NT2/D1 (cell line): Measurements from ENCODE around the gene FGFBP1.

ENCODE experiments used
- DNase-seq: peaks from one replicate; pipeline ENCODE4 v3.0.0-alpha.2; 2011; ENCODE audit warnings: low read depth, low spot score
- H3K27me3 ChIP-seq: 2 replicates; pipeline ENCODE4 v1.6.0; 2011; ENCODE audit warnings: mild to moderate bottlenecking; ENCODE audit not compliant: insufficient read length, insufficient read depth
- H3K36me3 ChIP-seq: 2 replicates; pipeline ENCODE4 v1.6.1; 2011; ENCODE audit warnings: mild to moderate bottlenecking, low read length, mixed read lengths; ENCODE audit not compliant: insufficient read depth, insufficient read length
- H3K4me1 ChIP-seq: 2 replicates; pipeline ENCODE4 v1.5.1; 2011; ENCODE audit not compliant: insufficient read depth, insufficient read length
- H3K4me3 ChIP-seq: 2 replicates; pipeline ENCODE4 v1.5.1; 2011; ENCODE audit warnings: low read depth; ENCODE audit not compliant: insufficient read length
- H3K9ac ChIP-seq: 2 replicates; pipeline ENCODE4 v1.6.0; 2011; ENCODE audit warnings: low read depth; ENCODE audit not compliant: insufficient read length
- H3K9me3 ChIP-seq: 2 replicates; pipeline ENCODE4 v1.5.1; 2011; ENCODE audit warnings: mild to moderate bottlenecking, low read length; ENCODE audit not compliant: insufficient read depth
- SUZ12 ChIP-seq: IDR thresholded peaks from 2 replicates; pipeline ENCODE4 v1.6.1; 2011; ENCODE audit not compliant: insufficient read length, insufficient read depth; ENCODE audit errors: extremely low read depth
- YY1 ChIP-seq: IDR thresholded peaks from 2 replicates; pipeline ENCODE4 v1.6.1; 2011; ENCODE audit not compliant: insufficient read length, insufficient read depth
- ZNF274 ChIP-seq: IDR thresholded peaks from 2 replicates; pipeline ENCODE4 v1.6.1; 2011; ENCODE audit warnings: mild to moderate bottlenecking, low read depth, low read length

Gene FGFBP1

GRCh38 chr4:15907430-15907829 is 31.1 kb downstream of the FGFBP1 start:
- H3K9me3 ChIP-seq: peaks cover 7% of the 10 kb centered on the region; the same call in 1 of the 2 replicates
- H3K4me1 ChIP-seq: no peaks in the 10 kb centered on the region
- H3K36me3 ChIP-seq: no peaks in the 10 kb centered on the region
- TF ChIP-seq ZNF274: no peak
- TF ChIP-seq YY1: no peak
- no peak for TF ChIP-seq SUZ12
- no peak overlapping the region for H3K4me3 ChIP-seq
- no peaks in the 10 kb centered on the region for H3K27me3 ChIP-seq
- no peak for DNase-seq
- H3K9ac ChIP-seq: no peak overlapping the region

- Histone ChIP-seq H3K27me3 (no peaks in the 10 kb centered on the region), H3K9ac (no peak overlapping the region), H3K9me3 (peaks cover 7% of the 10 kb centered on the region; the same call in 1 of the 2 replicates), H3K36me3 (no peaks in the 10 kb centered on the region), H3K4me1 (no peaks in the 10 kb centered on the region), H3K4me3 (no peak overlapping the region)
- TF ChIP-seq SUZ12 (no peak), YY1 (no peak), ZNF274 (no peak)
- DNase-seq: no peak
These were observed 32.5 kb downstream of the FGFBP1 start for GRCh38 chr4:15906020-15906443.

- Histone ChIP-seq H3K36me3 (no peaks in the 10 kb centered on the region), H3K27me3 (no peaks in the 10 kb centered on the region), H3K4me1 (no peaks in the 10 kb centered on the region), H3K4me3 (no peak overlapping the region), H3K9ac (no peak overlapping the region), H3K9me3 (peaks cover 7% of the 10 kb centered on the region; the same call in 1 of the 2 replicates)
- TF ChIP-seq YY1: no peak
- TF ChIP-seq SUZ12: no peak
- TF ChIP-seq ZNF274: no peak
- no peak for DNase-seq
These were observed 35.8 kb downstream of the FGFBP1 start for GRCh38 chr4:15902746-15903145.

DNA sequence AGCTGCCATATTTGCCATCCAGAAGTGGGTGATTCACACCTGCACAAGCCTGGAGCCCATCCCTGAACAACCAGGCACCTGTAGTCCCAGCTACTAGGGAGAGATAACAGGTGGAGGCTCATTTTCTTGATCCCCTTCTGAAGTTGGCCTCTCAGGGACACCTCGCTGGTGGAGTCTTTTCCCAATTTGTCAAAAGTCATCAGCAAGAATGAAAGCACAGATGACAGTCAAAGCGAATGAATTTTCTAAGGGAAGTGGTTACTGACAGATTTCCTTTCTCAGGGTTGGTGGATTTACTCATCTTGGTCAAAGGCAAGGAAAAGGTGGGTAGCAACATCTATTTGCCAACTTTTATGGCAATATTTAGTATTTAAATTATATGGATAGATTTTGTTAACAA is 36.5 kb downstream of the FGFBP1 start:
- no peak overlapping the region for H3K4me3 ChIP-seq
- no peaks in the 10 kb centered on the region for H3K27me3 ChIP-seq
- no peak for DNase-seq
- TF ChIP-seq SUZ12 (no peak), YY1 (no peak), ZNF274 (no peak)
- H3K9ac ChIP-seq: no peak overlapping the region
- no peaks in the 10 kb centered on the region for H3K4me1 ChIP-seq
- peaks cover 7% of the 10 kb centered on the region; the same call in 1 of the 2 replicates for H3K9me3 ChIP-seq
- H3K36me3 ChIP-seq: no peaks in the 10 kb centered on the region

GRCh38 chr4:15901007-15901406 is 37.5 kb downstream of the FGFBP1 start:
- H3K9me3 ChIP-seq: peaks cover 7% of the 10 kb centered on the region; the same call in 1 of the 2 replicates
- TF ChIP-seq ZNF274 (no peak), YY1 (no peak), SUZ12 (no peak)
- H3K4me1 ChIP-seq: no peaks in the 10 kb centered on the region
- no peaks in the 10 kb centered on the region for H3K27me3 ChIP-seq
- H3K4me3 ChIP-seq: no peak overlapping the region
- H3K9ac ChIP-seq: no peak overlapping the region
- no peak for DNase-seq
- H3K36me3 ChIP-seq: no peaks in the 10 kb centered on the region

GRCh38 chr4:15899511-15899910 is 39.0 kb downstream of the FGFBP1 start:
- TF ChIP-seq YY1 (no peak), ZNF274 (no peak), SUZ12 (no peak)
- no peaks in the 10 kb centered on the region for H3K27me3 ChIP-seq
- H3K36me3 ChIP-seq: no peaks in the 10 kb centered on the region
- no peak for DNase-seq
- no peak overlapping the region for H3K9ac ChIP-seq
- no peak overlapping the region for H3K4me3 ChIP-seq
- no peaks in the 10 kb centered on the region for H3K4me1 ChIP-seq
- H3K9me3 ChIP-seq: no peaks in the 10 kb centered on the region

DNA sequence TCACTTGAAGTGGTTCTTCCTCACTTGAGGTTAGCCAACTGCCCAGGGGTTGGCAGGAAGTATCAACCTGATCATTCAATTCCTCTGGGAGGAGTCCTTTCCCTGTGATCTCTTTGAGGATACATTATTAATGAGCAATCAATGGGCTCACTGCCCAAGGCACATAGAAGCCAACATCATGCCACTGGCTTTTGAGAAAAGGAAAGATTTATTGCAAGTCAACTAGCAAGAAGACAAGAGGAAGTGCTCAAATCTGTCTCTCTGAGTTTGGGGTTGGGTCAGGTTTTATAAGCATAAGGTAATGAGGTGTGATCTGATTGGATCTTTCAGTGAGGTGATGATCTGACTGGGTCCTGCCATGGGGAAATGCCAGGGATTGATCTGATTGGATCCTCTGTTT is 39.6 kb downstream of the FGFBP1 start:
- TF ChIP-seq ZNF274 (no peak), SUZ12 (no peak), YY1 (no peak)
- no peaks in the 10 kb centered on the region for H3K9me3 ChIP-seq
- no peak for DNase-seq

GRCh38 chr4:15897577-15897976 is 41.0 kb downstream of the FGFBP1 start:
- no peaks in the 10 kb centered on the region for H3K4me1 ChIP-seq
- no peaks in the 10 kb centered on the region for H3K36me3 ChIP-seq
- no peaks in the 10 kb centered on the region for H3K27me3 ChIP-seq
- DNase-seq: no peak
- TF ChIP-seq YY1: no peak
- no peak for TF ChIP-seq SUZ12
- TF ChIP-seq ZNF274: no peak
- no peaks in the 10 kb centered on the region for H3K9me3 ChIP-seq
- no peak overlapping the region for H3K9ac ChIP-seq
- no peak overlapping the region for H3K4me3 ChIP-seq

More for the DNA sequence above, 39.6 kb downstream of the FGFBP1 start:
- Histone ChIP-seq H3K27me3 (no peaks in the 10 kb centered on the region), H3K4me1 (no peaks in the 10 kb centered on the region), H3K9ac (no peak overlapping the region), H3K36me3 (no peaks in the 10 kb centered on the region), H3K4me3 (no peak overlapping the region)
